MCF 10A (cell line): ENCODE results near the gene PTPRN2. TPM values are rescaled to one million over a fixed set of nuclear protein-coding genes. Genes with fewer than 3 reads are reported as not detected.
"Not testable (repeated sequence)": the region's sequence is repeated elsewhere in the genome, so short reads cannot be mapped to it uniquely, and the experiment has no call there.

ENCODE experiments used
- BruUV-seq: library from RNA; stranded (reverse); fragments of 400-500 nt; replicated peaks from 2 replicates; lab custom pipeline; 2021; lab: Mats Ljungman, UMichigan
- CTCF ChIA-PET: fragments of 300-600 bp; sonication (Branson Sonifier 250); formaldehyde crosslinking; extraction: SDS; loops from one replicate; lab custom pipeline; 2021; ENCODE audit warnings: antibody characterized with exemption, inconsistent platforms; lab: Yijun Ruan, JAX
- POLR2A ChIA-PET: fragments of 300-600, 350-650 bp; sonication (Branson Sonifier 250); formaldehyde crosslinking; extraction: SDS; loops from one replicate; lab custom pipeline; 2020; ENCODE audit warnings: antibody characterized with exemption, inconsistent platforms; lab: Yijun Ruan, JAX
- DNase-seq: peaks from one replicate; pipeline ENCODE4 v3.0.0-alpha.2; 2018; ENCODE audit not compliant: unreplicated experiment
- H3K27ac Mint-ChIP-seq: one replicate; pipeline ENCODE4 v1.8.0; 2022; ENCODE audit warnings: mild to moderate bottlenecking, low read depth, mixed read lengths; ENCODE audit not compliant: unreplicated experiment
- H3K27me3 Mint-ChIP-seq: one replicate; pipeline ENCODE4 v1.8.0; 2022; ENCODE audit warnings: mixed read lengths; ENCODE audit not compliant: insufficient read depth, unreplicated experiment
- H3K36me3 Mint-ChIP-seq: one replicate; pipeline ENCODE4 v1.8.0; 2022; ENCODE audit warnings: mild to moderate bottlenecking, moderate library complexity, mixed read lengths; ENCODE audit not compliant: insufficient read depth, unreplicated experiment
- H3K4me1 Mint-ChIP-seq: one replicate; pipeline ENCODE4 v1.8.0; 2022; ENCODE audit warnings: mixed read lengths; ENCODE audit not compliant: insufficient read depth, unreplicated experiment
- H3K4me3 Mint-ChIP-seq: one replicate; pipeline ENCODE4 v1.8.0; 2022; ENCODE audit warnings: mild to moderate bottlenecking, moderate library complexity, mixed read lengths; ENCODE audit not compliant: unreplicated experiment
- H3K9me3 Mint-ChIP-seq: one replicate; pipeline ENCODE4 v1.8.0; 2022; ENCODE audit warnings: mixed read lengths; ENCODE audit not compliant: unreplicated experiment
- intact Hi-C: fragments of 100-400 bp; cut with micrococcal nuclease; formaldehyde crosslinking; loops from 2 replicates; pipeline ENCODE4 v1.14.1; 2022
- total RNA-seq: library from RNA; stranded (reverse); gene quantifications from 2 replicates; pipeline ENCODE4 v1.2.3, GENCODE V29; 2022
- TF ChIP-seq, protein P1 (sequence below): fragments of 200-600 bp; IDR thresholded peaks from one replicate; pipeline ENCODE4 v1.8.0; 2022; ENCODE audit warnings: antibody characterized with exemption, mild to moderate bottlenecking; ENCODE audit not compliant: unreplicated experiment

Gene PTPRN2
- total RNA-seq, 1 experiment from 2014 or later: 4.5 TPM

DNA sequence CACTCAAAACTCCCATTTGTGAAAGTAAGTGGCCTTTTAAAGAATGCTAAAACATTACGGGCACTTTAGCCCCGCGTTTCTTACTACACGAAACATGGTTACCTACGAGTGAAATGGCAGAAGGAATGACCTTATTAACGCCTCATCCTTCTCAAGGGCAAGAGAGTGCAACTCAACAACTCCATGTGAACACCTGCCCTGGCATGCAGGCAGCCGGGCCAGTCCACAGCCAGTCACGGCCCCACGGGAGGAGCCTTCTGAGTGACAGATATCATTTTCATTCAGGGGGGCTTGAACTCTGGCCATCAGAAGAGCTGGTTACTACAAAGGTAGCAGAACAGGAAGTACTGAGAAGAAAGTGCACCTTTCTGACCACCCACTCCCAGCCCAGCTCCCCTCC lies 236.1 kb downstream of the PTPRN2 start:
- no peaks in the 10 kb centered on the region for H3K4me1 Mint-ChIP-seq
- peaks cover 16% of the 10 kb centered on the region for H3K27me3 Mint-ChIP-seq
- H3K4me3 Mint-ChIP-seq: no peak overlapping the region

DNA sequence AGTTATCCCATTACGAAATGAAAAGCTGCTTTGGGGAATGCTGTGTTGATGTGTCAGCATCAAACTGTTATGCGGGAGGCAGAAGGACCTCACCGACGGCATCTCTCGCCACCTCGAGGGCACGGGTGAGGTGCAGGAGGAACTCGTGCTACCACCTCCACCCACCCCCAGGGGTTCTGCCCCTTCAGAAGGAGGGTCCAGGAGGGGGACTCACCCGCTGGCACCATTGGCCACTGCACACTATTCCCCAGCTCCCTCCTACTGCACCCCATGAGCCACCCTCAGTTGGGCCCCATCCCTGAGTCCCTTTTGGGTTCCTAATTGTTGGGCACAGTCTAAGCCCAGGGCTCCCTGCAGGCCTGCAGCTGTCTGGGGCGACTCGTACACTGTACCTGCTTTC lies 236.6 kb downstream of the PTPRN2 start:
- intact Hi-C loops: loop anchor here (5.0 kb wide), 1 partner anchor 339 kb away; no protein-coding TSS in a partner anchor
- POLR2A ChIA-PET: no interaction called here

More for the DNA sequence above, 236.1 kb downstream of the PTPRN2 start:
- BruUV-seq: no TSS peak
- Mint-ChIP-seq H3K36me3 (no peaks in the 10 kb centered on the region), H3K9me3 (peaks cover 18% of the 10 kb centered on the region), H3K27ac (no peak overlapping the region)
- ChIA-PET CTCF (interaction anchor here (1.4 kb wide), 1 partner anchor 919 kb away, joined by 5 read pairs; no protein-coding TSS in a partner anchor), POLR2A (no interaction called here)
- no peak for DNase-seq
- TF ChIP-seq, protein P1, sequence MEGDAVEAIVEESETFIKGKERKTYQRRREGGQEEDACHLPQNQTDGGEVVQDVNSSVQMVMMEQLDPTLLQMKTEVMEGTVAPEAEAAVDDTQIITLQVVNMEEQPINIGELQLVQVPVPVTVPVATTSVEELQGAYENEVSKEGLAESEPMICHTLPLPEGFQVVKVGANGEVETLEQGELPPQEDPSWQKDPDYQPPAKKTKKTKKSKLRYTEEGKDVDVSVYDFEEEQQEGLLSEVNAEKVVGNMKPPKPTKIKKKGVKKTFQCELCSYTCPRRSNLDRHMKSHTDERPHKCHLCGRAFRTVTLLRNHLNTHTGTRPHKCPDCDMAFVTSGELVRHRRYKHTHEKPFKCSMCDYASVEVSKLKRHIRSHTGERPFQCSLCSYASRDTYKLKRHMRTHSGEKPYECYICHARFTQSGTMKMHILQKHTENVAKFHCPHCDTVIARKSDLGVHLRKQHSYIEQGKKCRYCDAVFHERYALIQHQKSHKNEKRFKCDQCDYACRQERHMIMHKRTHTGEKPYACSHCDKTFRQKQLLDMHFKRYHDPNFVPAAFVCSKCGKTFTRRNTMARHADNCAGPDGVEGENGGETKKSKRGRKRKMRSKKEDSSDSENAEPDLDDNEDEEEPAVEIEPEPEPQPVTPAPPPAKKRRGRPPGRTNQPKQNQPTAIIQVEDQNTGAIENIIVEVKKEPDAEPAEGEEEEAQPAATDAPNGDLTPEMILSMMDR: no peak
- intact Hi-C loops: loop anchor here (5.0 kb wide), 1 partner anchor 339 kb away; no protein-coding TSS in a partner anchor

DNA sequence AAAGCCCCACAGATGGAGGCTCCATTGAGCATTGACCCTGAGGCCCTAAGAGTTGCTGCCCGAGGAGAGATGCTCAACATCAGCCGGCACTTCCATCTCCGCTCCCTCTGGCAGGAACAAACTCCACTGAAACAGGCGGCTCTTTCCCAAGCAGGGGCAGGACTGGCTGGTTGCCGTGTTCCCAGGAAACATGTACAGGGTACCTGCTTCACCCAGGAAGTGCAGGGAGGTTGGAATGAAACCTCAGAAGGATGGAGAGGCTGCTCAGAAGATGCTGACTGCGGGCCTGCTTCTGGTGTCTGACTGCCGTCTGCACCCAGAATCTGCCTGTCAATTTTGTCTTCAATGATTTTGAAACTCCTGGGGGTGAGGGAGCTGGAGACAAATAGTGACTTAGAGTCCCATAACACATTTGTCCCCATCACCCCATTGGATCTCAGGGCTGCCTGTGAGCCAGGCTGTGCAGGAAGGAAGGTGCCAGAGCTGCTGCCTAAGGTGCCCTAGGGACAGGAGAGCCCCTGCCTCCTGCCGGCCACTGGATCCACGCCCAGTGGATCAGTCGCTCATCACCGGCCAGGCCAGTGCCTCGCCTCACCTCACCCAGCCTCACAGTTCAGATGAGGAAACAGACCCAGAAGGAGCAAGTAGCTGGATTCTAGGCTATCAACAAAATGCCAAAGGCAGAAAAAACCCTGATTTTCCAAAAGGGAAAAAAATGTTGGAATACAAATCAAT lies 237.3 kb downstream of the PTPRN2 start:
- POLR2A ChIA-PET: no interaction called here
- no peak overlapping the region for H3K4me3 Mint-ChIP-seq
- H3K36me3 Mint-ChIP-seq: no peaks in the 10 kb centered on the region
- H3K9me3 Mint-ChIP-seq: peaks cover 18% of the 10 kb centered on the region
- H3K4me1 Mint-ChIP-seq: no peaks in the 10 kb centered on the region
- intact Hi-C loops: loop anchor here (5.0 kb wide), 1 partner anchor 338 kb away; no protein-coding TSS in a partner anchor
- no peak overlapping the region for H3K27ac Mint-ChIP-seq
- BruUV-seq: no TSS peak
- H3K27me3 Mint-ChIP-seq: peaks cover 16% of the 10 kb centered on the region
- TF ChIP-seq, protein P1: no peak
- CTCF ChIA-PET: interaction anchor here (0.6 kb wide), 2 partner anchors 19 to 294 kb away, joined by 3 to 4 read pairs; no protein-coding TSS in a partner anchor
- DNase-seq: no peak

More for the DNA sequence above, 236.6 kb downstream of the PTPRN2 start:
- no peaks in the 10 kb centered on the region for H3K4me1 Mint-ChIP-seq
- DNase-seq: no peak
- peaks cover 16% of the 10 kb centered on the region for H3K27me3 Mint-ChIP-seq
- no peak overlapping the region for H3K27ac Mint-ChIP-seq
- no peak overlapping the region for H3K4me3 Mint-ChIP-seq
- no peaks in the 10 kb centered on the region for H3K36me3 Mint-ChIP-seq
- CTCF ChIA-PET: interaction anchor here (0.6 kb wide), 2 partner anchors 19 to 295 kb away, joined by 3 to 4 read pairs; no protein-coding TSS in a partner anchor
- no TSS peak for BruUV-seq
- TF ChIP-seq, protein P1: no peak
- peaks cover 18% of the 10 kb centered on the region for H3K9me3 Mint-ChIP-seq

DNA sequence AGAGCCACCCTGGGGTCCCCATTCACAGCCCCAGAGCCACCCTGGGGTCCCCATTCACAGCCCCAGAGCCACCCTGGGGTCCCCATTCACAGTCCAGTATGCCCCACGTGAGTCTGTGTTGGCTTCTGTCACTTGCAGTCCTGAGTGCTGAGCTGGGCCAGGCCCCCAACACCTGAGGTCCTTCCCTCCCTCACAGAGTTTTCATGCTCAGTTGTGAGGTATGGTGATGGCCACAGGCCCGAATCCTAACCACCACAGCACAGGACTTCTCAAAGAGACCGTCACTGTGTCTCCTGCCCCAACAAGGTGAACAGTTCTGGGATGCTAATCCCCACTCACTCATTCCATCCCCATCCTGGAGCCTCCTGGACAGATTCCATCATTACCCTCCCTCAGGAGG lies 239.2 kb downstream of the PTPRN2 start:
- DNase-seq: no peak
- ChIA-PET POLR2A (no interaction called here), CTCF (no interaction called here)
- BruUV-seq: no TSS peak
- Mint-ChIP-seq H3K9me3 (peaks cover 7% of the 10 kb centered on the region), H3K27ac (no peak overlapping the region), H3K27me3 (no peaks in the 10 kb centered on the region), H3K36me3 (no peaks in the 10 kb centered on the region), H3K4me3 (no peak overlapping the region), H3K4me1 (no peaks in the 10 kb centered on the region)
- intact Hi-C loops: no loop called here
- TF ChIP-seq, protein P1: no peak

DNA sequence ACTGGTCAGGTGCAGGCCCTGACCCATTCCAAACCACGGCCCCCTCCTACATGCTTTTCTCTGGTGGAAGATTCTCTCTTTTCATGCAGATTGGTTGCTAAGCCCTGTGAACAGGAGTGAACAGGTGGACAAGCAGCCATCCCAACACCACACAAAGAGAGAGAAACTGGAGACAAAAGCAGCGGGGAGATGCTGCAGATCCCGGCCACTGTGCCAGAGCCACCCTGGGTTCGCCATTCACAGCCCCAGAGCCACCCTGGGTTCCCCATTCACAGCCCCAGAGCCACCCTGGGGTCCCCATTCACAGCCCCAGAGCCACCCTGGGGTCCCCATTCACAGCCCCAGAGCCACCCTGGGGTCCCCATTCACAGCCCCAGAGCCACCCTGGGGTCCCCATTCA lies 239.6 kb downstream of the PTPRN2 start:
- CTCF ChIA-PET, H3K27ac Mint-ChIP-seq, POLR2A ChIA-PET, H3K4me3 Mint-ChIP-seq, H3K27me3 Mint-ChIP-seq, H3K9me3 Mint-ChIP-seq, intact Hi-C loops, DNase-seq, H3K36me3 Mint-ChIP-seq, BruUV-seq, H3K4me1 Mint-ChIP-seq: not testable (repeated sequence)
